WTC11 (cell line): ENCODE measurements around the gene ARHGAP18.

Experiments used
- SP1 ChIP-seq: sonication (generic); formaldehyde crosslinking; conservative IDR thresholded peaks from 2 replicates; pipeline ENCODE4 v1.8.1; 2022; ENCODE audit warnings: missing genetic modification reagents
- TEAD1 ChIP-seq: sonication (generic); formaldehyde crosslinking; IDR thresholded peaks from 2 replicates; pipeline ENCODE4 v1.8.0; 2022; ENCODE audit warnings: mild to moderate bottlenecking, missing genetic modification reagents
- TF ChIP-seq, protein P1 (sequence below): sonication (generic); formaldehyde crosslinking; IDR thresholded peaks from 2 replicates; pipeline ENCODE4 v1.8.1; 2023; ENCODE audit warnings: mild to moderate bottlenecking, missing genetic modification reagents, moderate library complexity
- TF ChIP-seq, protein P2 (sequence below): fragments of 200-600 bp; IDR thresholded peaks from 2 replicates; pipeline ENCODE4 v1.8.0; 2022; ENCODE audit warnings: antibody characterized with exemption
- TF ChIP-seq, protein P3 (sequence below): sonication (generic); formaldehyde crosslinking; conservative IDR thresholded peaks from 2 replicates; pipeline ENCODE4 v1.8.1; 2022; ENCODE audit warnings: mild to moderate bottlenecking, missing genetic modification reagents

DNA sequence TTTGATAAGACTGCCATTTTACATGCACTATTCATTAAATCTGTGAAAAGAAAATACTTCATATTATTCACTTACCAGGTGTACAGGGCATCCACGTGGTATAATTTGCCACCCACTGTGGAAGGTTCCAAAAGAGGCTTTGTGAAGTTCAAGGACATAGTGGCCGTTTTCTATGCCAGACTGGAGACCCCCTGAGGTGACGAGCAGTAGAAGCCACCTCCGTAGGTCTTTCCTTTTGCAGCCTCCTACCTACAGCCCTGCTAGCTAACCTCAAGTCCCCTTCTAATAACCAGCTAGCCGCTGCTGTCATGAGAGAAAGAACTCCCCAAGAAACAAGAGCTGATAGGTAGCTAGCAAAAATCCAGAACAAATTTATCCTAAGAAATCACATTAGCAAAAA lies 110.5 kb downstream of the ARHGAP18 start:
- TF ChIP-seq, protein P1, sequence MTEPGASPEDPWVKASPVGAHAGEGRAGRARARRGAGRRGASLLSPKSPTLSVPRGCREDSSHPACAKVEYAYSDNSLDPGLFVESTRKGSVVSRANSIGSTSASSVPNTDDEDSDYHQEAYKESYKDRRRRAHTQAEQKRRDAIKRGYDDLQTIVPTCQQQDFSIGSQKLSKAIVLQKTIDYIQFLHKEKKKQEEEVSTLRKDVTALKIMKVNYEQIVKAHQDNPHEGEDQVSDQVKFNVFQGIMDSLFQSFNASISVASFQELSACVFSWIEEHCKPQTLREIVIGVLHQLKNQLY (CRISPR knock-in tag): no peak
- TF ChIP-seq, protein P2, sequence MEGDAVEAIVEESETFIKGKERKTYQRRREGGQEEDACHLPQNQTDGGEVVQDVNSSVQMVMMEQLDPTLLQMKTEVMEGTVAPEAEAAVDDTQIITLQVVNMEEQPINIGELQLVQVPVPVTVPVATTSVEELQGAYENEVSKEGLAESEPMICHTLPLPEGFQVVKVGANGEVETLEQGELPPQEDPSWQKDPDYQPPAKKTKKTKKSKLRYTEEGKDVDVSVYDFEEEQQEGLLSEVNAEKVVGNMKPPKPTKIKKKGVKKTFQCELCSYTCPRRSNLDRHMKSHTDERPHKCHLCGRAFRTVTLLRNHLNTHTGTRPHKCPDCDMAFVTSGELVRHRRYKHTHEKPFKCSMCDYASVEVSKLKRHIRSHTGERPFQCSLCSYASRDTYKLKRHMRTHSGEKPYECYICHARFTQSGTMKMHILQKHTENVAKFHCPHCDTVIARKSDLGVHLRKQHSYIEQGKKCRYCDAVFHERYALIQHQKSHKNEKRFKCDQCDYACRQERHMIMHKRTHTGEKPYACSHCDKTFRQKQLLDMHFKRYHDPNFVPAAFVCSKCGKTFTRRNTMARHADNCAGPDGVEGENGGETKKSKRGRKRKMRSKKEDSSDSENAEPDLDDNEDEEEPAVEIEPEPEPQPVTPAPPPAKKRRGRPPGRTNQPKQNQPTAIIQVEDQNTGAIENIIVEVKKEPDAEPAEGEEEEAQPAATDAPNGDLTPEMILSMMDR: no peak
- TF ChIP-seq TEAD1 (CRISPR knock-in tag) (no peak), SP1 (CRISPR knock-in tag) (no peak)
- TF ChIP-seq, protein P3, sequence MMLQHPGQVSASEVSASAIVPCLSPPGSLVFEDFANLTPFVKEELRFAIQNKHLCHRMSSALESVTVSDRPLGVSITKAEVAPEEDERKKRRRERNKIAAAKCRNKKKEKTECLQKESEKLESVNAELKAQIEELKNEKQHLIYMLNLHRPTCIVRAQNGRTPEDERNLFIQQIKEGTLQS: no peak
